Right lobe of liver (tissue), 4 donors: ENCODE results near the gene AKAP12.

Source experiments
- POLR2A ChIP-seq: fragments of 450-650 bp; IDR thresholded peaks from one replicate; pipeline ENCODE4 v1.6.1; 2017; ENCODE audit warnings: antibody characterized with exemption, mild to moderate bottlenecking
- TF ChIP-seq, protein P1 (sequence below), 4 donors: fragments of 200-600 bp in 3 of 4; fragments of 450-650 bp in 1 of 4; IDR thresholded peaks; one replicate each; pipeline versions ENCODE4 v1.5.1 to v1.8.0; 2016 to 2022; ENCODE audit warnings: antibody characterized with exemption in 4 of 4, mild to moderate bottlenecking in 2 of 4
- donor health status: DM: no; HTN: no; CAD: no.
- donor health status: DM: no; HTN: no; CAD: no.
- donor health status: DM: no; HTN: yes; CAD: no.

- TF ChIP-seq, protein P1, sequence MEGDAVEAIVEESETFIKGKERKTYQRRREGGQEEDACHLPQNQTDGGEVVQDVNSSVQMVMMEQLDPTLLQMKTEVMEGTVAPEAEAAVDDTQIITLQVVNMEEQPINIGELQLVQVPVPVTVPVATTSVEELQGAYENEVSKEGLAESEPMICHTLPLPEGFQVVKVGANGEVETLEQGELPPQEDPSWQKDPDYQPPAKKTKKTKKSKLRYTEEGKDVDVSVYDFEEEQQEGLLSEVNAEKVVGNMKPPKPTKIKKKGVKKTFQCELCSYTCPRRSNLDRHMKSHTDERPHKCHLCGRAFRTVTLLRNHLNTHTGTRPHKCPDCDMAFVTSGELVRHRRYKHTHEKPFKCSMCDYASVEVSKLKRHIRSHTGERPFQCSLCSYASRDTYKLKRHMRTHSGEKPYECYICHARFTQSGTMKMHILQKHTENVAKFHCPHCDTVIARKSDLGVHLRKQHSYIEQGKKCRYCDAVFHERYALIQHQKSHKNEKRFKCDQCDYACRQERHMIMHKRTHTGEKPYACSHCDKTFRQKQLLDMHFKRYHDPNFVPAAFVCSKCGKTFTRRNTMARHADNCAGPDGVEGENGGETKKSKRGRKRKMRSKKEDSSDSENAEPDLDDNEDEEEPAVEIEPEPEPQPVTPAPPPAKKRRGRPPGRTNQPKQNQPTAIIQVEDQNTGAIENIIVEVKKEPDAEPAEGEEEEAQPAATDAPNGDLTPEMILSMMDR (IDR thresholded peaks at IDR 0.05) = no peak
- no peak for TF ChIP-seq POLR2A
Measured at GRCh38 chr6:151263967-151264366, 24.2 kb downstream of the AKAP12 start.
